ENCODE data around the gene UNC5C.

The UNC5C gene

GRCh38 chr4:95522682-95523530 is 25.9 kb downstream of the UNC5C start:
- DNase-seq (no peak), ATAC-seq (replicated peaks) (no peak)
- H3K27me3 Mint-ChIP-seq = no peaks in the 10 kb centered on the region
- peaks cover 0 to 5% of the 10 kb centered on the region in 2 donors for H3K9me3 Mint-ChIP-seq
- no peak overlapping the region for H3K27ac Mint-ChIP-seq
- H3K4me3 Mint-ChIP-seq = no peak overlapping the region
- H3K36me3 Mint-ChIP-seq (ENCODE audit: insufficient read depth) = no peaks in the 10 kb centered on the region
- no peaks in the 10 kb centered on the region for H3K4me1 Mint-ChIP-seq (ENCODE audit: low read depth in 2 of 2)

- peaks cover 0 to 5% of the 10 kb centered on the region in 2 donors for H3K9me3 Mint-ChIP-seq
- H3K4me1 Mint-ChIP-seq (ENCODE audit: low read depth in 2 of 2) = no peaks in the 10 kb centered on the region
- ATAC-seq (replicated peaks) (no peak), DNase-seq (no peak)
- H3K4me3 Mint-ChIP-seq = no peak overlapping the region
- H3K36me3 Mint-ChIP-seq (ENCODE audit: insufficient read depth) = no peaks in the 10 kb centered on the region
- H3K27me3 Mint-ChIP-seq = no peaks in the 10 kb centered on the region
- H3K27ac Mint-ChIP-seq = no peak overlapping the region
Measured at GRCh38 chr4:95517576-95518345, 31.0 kb downstream of the UNC5C start.

- Mint-ChIP-seq H3K9me3 (peaks cover 0 to 5% of the 10 kb centered on the region in 2 donors), H3K4me1 (ENCODE audit: low read depth in 2 of 2) (no peaks in the 10 kb centered on the region), H3K36me3 (ENCODE audit: insufficient read depth) (no peaks in the 10 kb centered on the region), H3K27me3 (no peaks in the 10 kb centered on the region), H3K4me3 (no peak overlapping the region), H3K27ac (no peak overlapping the region)
- no peak for DNase-seq
- no peak for ATAC-seq (replicated peaks)
Measured at GRCh38 chr4:95516528-95517017, 32.2 kb downstream of the UNC5C start.

GRCh38 chr4:95515589-95515988 is 33.2 kb downstream of the UNC5C start:
- H3K36me3 Mint-ChIP-seq (ENCODE audit: insufficient read depth) = no peaks in the 10 kb centered on the region
- DNase-seq (no peak), ATAC-seq (replicated peaks) (no peak)
- H3K27me3 Mint-ChIP-seq = no peaks in the 10 kb centered on the region
- H3K4me1 Mint-ChIP-seq (ENCODE audit: low read depth in 2 of 2) = no peaks in the 10 kb centered on the region
- no peak overlapping the region for H3K4me3 Mint-ChIP-seq
- H3K9me3 Mint-ChIP-seq = peaks cover 0 to 4% of the 10 kb centered on the region in 2 donors
- H3K27ac Mint-ChIP-seq = no peak overlapping the region

GRCh38 chr4:95513022-95513421 is 35.8 kb downstream of the UNC5C start:
- ATAC-seq (replicated peaks) = no peak
- H3K9me3 Mint-ChIP-seq = peaks cover 0 to 2% of the 10 kb centered on the region in 2 donors
- no peaks in the 10 kb centered on the region for H3K4me1 Mint-ChIP-seq (ENCODE audit: low read depth in 2 of 2)
- H3K27me3 Mint-ChIP-seq = no peaks in the 10 kb centered on the region
- DNase-seq = no peak
- no peak overlapping the region for H3K4me3 Mint-ChIP-seq
- H3K36me3 Mint-ChIP-seq (ENCODE audit: insufficient read depth) = no peaks in the 10 kb centered on the region
- no peak overlapping the region for H3K27ac Mint-ChIP-seq

GRCh38 chr4:95511477-95511876 is 37.3 kb downstream of the UNC5C start:
- Mint-ChIP-seq H3K4me3 (no peak overlapping the region), H3K9me3 (peaks cover 4 to 9% of the 10 kb centered on the region in 2 donors), H3K27ac (no peak overlapping the region), H3K36me3 (ENCODE audit: insufficient read depth) (no peaks in the 10 kb centered on the region), H3K4me1 (ENCODE audit: low read depth in 2 of 2) (no peaks in the 10 kb centered on the region), H3K27me3 (no peaks in the 10 kb centered on the region)
- DNase-seq = no peak
- ATAC-seq (replicated peaks) = no peak

GRCh38 chr4:95510877-95511276 is 37.9 kb downstream of the UNC5C start:
- ATAC-seq (replicated peaks) (no peak), DNase-seq (no peak)
- Mint-ChIP-seq H3K9me3 (peaks cover 4 to 9% of the 10 kb centered on the region in 2 donors), H3K36me3 (ENCODE audit: insufficient read depth) (no peaks in the 10 kb centered on the region), H3K27ac (no peak overlapping the region), H3K4me1 (ENCODE audit: low read depth in 2 of 2) (no peaks in the 10 kb centered on the region), H3K4me3 (no peak overlapping the region), H3K27me3 (no peaks in the 10 kb centered on the region)

- H3K4me1 Mint-ChIP-seq (ENCODE audit: low read depth in 2 of 2) = no peaks in the 10 kb centered on the region
- peaks cover 4 to 9% of the 10 kb centered on the region in 2 donors for H3K9me3 Mint-ChIP-seq
- H3K36me3 Mint-ChIP-seq (ENCODE audit: insufficient read depth) = no peaks in the 10 kb centered on the region
- H3K27ac Mint-ChIP-seq = no peak overlapping the region
- DNase-seq (no peak), ATAC-seq (replicated peaks) (no peak)
- H3K27me3 Mint-ChIP-seq = no peaks in the 10 kb centered on the region
- H3K4me3 Mint-ChIP-seq = no peak overlapping the region
Measured at GRCh38 chr4:95510145-95510544, 38.6 kb downstream of the UNC5C start.

GRCh38 chr4:95508421-95508820 is 40.4 kb downstream of the UNC5C start:
- H3K4me3 Mint-ChIP-seq = no peak overlapping the region
- H3K9me3 Mint-ChIP-seq = peaks cover 4 to 18% of the 10 kb centered on the region in 2 donors
- DNase-seq = no peak
- ATAC-seq (replicated peaks) = no peak
- H3K36me3 Mint-ChIP-seq (ENCODE audit: insufficient read depth) = peaks cover 2% of the 10 kb centered on the region
- H3K27ac Mint-ChIP-seq = no peak overlapping the region
- no peaks in the 10 kb centered on the region for H3K27me3 Mint-ChIP-seq
- no peaks in the 10 kb centered on the region for H3K4me1 Mint-ChIP-seq (ENCODE audit: low read depth in 2 of 2)

- H3K27me3 Mint-ChIP-seq = no peaks in the 10 kb centered on the region
- H3K4me1 Mint-ChIP-seq (ENCODE audit: low read depth in 2 of 2) = no peaks in the 10 kb centered on the region
- no peak overlapping the region for H3K27ac Mint-ChIP-seq
- H3K4me3 Mint-ChIP-seq = no peak overlapping the region
- peaks cover 2% of the 10 kb centered on the region for H3K36me3 Mint-ChIP-seq (ENCODE audit: insufficient read depth)
- no peak for ATAC-seq (replicated peaks)
- no peak for DNase-seq
- H3K9me3 Mint-ChIP-seq = peaks cover 4 to 18% of the 10 kb centered on the region in 2 donors
Measured at GRCh38 chr4:95507561-95507960, 41.2 kb downstream of the UNC5C start.

- no peak for ATAC-seq (replicated peaks)
- Mint-ChIP-seq H3K4me3 (no peak overlapping the region), H3K4me1 (ENCODE audit: low read depth in 2 of 2) (no peaks in the 10 kb centered on the region), H3K27ac (no peak overlapping the region), H3K27me3 (no peaks in the 10 kb centered on the region), H3K36me3 (ENCODE audit: insufficient read depth) (peaks cover 2% of the 10 kb centered on the region), H3K9me3 (peaks cover 4 to 18% of the 10 kb centered on the region in 2 donors)
- no peak for DNase-seq
Measured at GRCh38 chr4:95507147-95507546, 41.6 kb downstream of the UNC5C start.

- Mint-ChIP-seq H3K36me3 (ENCODE audit: insufficient read depth) (peaks cover 2% of the 10 kb centered on the region), H3K27me3 (no peaks in the 10 kb centered on the region), H3K4me1 (ENCODE audit: low read depth in 2 of 2) (no peaks in the 10 kb centered on the region), H3K9me3 (peaks cover 2 to 18% of the 10 kb centered on the region in 2 donors), H3K27ac (no peak overlapping the region), H3K4me3 (no peak overlapping the region)
- no peak for ATAC-seq (replicated peaks)
- DNase-seq = no peak
Measured at GRCh38 chr4:95506264-95506663, 42.5 kb downstream of the UNC5C start.

- DNase-seq (no peak), ATAC-seq (replicated peaks) (no peak)
- H3K36me3 Mint-ChIP-seq (ENCODE audit: insufficient read depth) = peaks cover 2% of the 10 kb centered on the region
- H3K4me1 Mint-ChIP-seq (ENCODE audit: low read depth in 2 of 2) = no peaks in the 10 kb centered on the region
- H3K27ac Mint-ChIP-seq = no peak overlapping the region
- H3K27me3 Mint-ChIP-seq = no peaks in the 10 kb centered on the region
- peaks cover 2 to 18% of the 10 kb centered on the region in 2 donors for H3K9me3 Mint-ChIP-seq
- H3K4me3 Mint-ChIP-seq = no peak overlapping the region
Measured at GRCh38 chr4:95505799-95506198, 43.0 kb downstream of the UNC5C start.

- Mint-ChIP-seq H3K27me3 (no peaks in the 10 kb centered on the region), H3K36me3 (ENCODE audit: insufficient read depth) (peaks cover 2% of the 10 kb centered on the region), H3K4me3 (no peak overlapping the region), H3K4me1 (ENCODE audit: low read depth in 2 of 2) (no peaks in the 10 kb centered on the region), H3K27ac (no peak overlapping the region), H3K9me3 (peaks cover 2 to 18% of the 10 kb centered on the region in 2 donors)
- no peak for ATAC-seq (replicated peaks)
- DNase-seq = no peak
Measured at GRCh38 chr4:95505151-95505550, 43.6 kb downstream of the UNC5C start.
